Activated T-helper 1 cell treated with anti-CD3 and anti-CD28 coated beads, Interleukin-12 subunit alpha, Interleukin-12 subunit beta, Interleukin-2, Interleukin-4 antibody, amounts not matched to agents 30 ng/mL and 10 ng/mL and 1 ng/mL, durations not matched to agents 14 hours and 24 hours and 36 hours (primary cell): ENCODE data around the gene PAMR1. TPM values are rescaled to one million over a fixed set of nuclear protein-coding genes. Genes with fewer than 3 reads are reported as not detected.

Source experiments
- DNase-seq: peaks from one replicate; pipeline ENCODE4 v3.0.0; 2021; ENCODE audit warnings: low spot score
- H3K27ac Mint-ChIP-seq: one replicate; pipeline ENCODE4 v1.8.0; 2021; ENCODE audit warnings: mild to moderate bottlenecking, mixed read lengths
- H3K27me3 Mint-ChIP-seq: one replicate; pipeline ENCODE4 v1.8.0; 2022; ENCODE audit warnings: mild to moderate bottlenecking, moderate library complexity, mixed read lengths; ENCODE audit not compliant: insufficient read depth
- H3K36me3 Mint-ChIP-seq: one replicate; pipeline ENCODE4 v1.8.0; 2021; ENCODE audit warnings: low read depth, mixed read lengths
- H3K4me1 Mint-ChIP-seq: one replicate; pipeline ENCODE4 v1.8.0; 2021; ENCODE audit warnings: low read depth, mixed read lengths
- H3K4me3 Mint-ChIP-seq: one replicate; pipeline ENCODE4 v1.8.0; 2021; ENCODE audit warnings: mild to moderate bottlenecking, moderate library complexity, mixed read lengths
- H3K9me3 Mint-ChIP-seq: one replicate; pipeline ENCODE4 v1.8.0; 2021; ENCODE audit warnings: mixed read lengths
- intact Hi-C: fragments of 100-400 bp; cut with micrococcal nuclease; formaldehyde crosslinking; loops from one replicate; pipeline ENCODE4 v1.15.1; 2024
- total RNA-seq: library from RNA; stranded (reverse); gene quantifications from 2 replicates; pipeline ENCODE4 v1.2.3, GENCODE V29; 2022

The PAMR1 gene, protein sequence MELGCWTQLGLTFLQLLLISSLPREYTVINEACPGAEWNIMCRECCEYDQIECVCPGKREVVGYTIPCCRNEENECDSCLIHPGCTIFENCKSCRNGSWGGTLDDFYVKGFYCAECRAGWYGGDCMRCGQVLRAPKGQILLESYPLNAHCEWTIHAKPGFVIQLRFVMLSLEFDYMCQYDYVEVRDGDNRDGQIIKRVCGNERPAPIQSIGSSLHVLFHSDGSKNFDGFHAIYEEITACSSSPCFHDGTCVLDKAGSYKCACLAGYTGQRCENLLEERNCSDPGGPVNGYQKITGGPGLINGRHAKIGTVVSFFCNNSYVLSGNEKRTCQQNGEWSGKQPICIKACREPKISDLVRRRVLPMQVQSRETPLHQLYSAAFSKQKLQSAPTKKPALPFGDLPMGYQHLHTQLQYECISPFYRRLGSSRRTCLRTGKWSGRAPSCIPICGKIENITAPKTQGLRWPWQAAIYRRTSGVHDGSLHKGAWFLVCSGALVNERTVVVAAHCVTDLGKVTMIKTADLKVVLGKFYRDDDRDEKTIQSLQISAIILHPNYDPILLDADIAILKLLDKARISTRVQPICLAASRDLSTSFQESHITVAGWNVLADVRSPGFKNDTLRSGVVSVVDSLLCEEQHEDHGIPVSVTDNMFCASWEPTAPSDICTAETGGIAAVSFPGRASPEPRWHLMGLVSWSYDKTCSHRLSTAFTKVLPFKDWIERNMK
- not detected in 2 replicates for total RNA-seq

DNA sequence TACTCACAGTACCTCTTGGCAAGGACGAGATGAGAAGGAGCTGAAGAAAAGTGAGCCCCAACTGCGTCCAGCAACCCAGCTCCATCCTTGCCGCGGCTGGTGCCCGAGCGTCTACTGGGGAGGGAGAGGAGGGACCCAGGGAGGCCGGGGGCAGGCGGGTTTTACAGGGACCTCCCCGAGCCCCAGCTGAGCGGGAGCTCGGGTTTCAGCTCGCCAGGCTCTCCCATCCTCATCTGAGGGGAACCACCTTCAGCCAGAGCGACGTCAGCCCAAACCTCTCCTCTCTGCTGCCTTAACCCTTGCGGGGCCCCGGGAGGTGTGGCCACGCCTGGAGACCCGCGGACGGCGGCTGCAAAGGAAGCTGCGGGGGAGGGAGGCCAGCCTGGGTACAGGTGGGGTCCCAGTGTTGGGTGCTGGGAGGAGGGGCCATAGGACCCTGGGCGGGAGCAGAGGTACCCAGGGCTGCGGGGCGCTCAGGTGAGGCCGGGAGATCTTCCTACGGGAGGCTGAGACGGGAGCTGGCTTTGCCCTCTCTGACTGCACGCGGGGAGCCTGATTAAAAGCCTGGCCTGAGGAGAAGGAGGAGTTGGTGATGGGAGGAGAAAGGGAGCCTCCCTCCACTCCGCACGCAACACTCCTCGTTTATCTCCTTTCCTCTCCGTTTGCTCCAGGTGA lies at the start of gene PAMR1:
Gene PAMR1, minus strand, starts transcription at position 116 of the 675 bp plus-strand sequence. Its CDS starts 31 bp downstream, at position 85.
- Mint-ChIP-seq H3K9me3 (no peaks in the 10 kb centered on the region), H3K4me3 (no peak within 1 kb of the TSS), H3K27ac (no peak within 1 kb of the TSS), H3K27me3 (peaks cover 44% of the 10 kb centered on the region), H3K36me3 (no peaks in the 10 kb centered on the region), H3K4me1 (no peaks in the 10 kb centered on the region)
- no peak for DNase-seq
- intact Hi-C loops, result no loop called here

DNA sequence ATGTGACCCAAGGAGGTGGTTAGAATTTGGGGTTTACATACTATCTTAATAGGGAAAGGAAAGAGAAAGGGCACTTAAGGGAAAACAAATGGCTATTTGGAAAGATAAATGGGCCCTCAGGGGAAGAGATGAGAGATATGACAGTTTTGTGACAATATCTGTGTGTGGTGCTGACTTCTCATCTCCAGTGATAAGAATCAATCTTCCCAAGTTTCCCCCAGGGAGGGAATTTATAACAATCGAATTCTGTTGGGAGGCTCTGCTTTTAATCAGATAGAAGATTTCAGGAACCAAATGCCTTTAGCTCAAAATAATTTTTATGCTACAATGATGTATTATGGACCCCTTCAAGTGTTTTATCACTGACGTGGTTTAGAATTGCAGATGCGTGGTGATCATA lies 46.3 kb upstream of the PAMR1 start:
- Mint-ChIP-seq H3K36me3 (no peaks in the 10 kb centered on the region), H3K27ac (no peak overlapping the region), H3K4me1 (no peaks in the 10 kb centered on the region), H3K27me3 (peaks cover 7% of the 10 kb centered on the region), H3K4me3 (no peak overlapping the region), H3K9me3 (no peaks in the 10 kb centered on the region)
- no peak for DNase-seq
- intact Hi-C loops, result no loop called here

DNA sequence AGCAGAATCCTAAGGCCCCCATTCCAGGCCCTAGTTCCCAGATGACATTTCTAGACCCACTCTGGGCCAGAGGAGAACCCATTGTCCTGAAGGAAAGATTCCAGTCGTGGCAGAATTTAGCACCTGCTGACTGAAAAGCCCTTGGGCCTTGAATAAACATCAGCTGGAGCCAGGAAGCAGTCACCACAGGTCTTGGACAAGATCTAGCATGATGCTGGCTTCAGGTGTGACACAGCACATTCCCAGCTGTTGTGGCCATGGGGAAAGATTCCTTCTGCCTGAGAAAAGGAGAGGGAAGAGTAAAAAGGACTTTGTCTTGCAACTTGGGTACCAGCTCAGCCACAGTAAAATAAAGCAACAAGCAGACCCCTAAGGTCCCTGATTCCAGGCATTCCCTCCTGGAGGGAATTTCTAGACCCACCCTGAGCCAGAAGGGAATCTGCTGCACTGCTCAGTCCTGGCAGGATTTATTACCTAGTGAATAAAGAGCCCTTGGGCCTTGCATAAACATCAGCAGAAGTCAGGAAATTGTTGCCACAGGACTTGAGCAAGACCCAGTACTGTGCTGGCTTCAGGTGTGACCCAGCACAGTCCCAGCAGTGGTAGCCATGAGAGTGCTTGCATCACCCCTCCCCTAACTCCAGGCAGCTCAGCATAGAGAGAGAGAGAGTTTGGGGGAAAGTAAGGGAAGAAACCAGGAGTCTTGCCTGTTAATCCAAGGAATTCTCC lies 42.5 kb upstream of the PAMR1 start:
- no peak for DNase-seq
- H3K9me3 Mint-ChIP-seq, result no peaks in the 10 kb centered on the region
- intact Hi-C loops, result no loop called here
- no peak overlapping the region for H3K27ac Mint-ChIP-seq
- H3K4me1 Mint-ChIP-seq, result no peaks in the 10 kb centered on the region
- no peak overlapping the region for H3K4me3 Mint-ChIP-seq
- peaks cover 12% of the 10 kb centered on the region for H3K27me3 Mint-ChIP-seq
- H3K36me3 Mint-ChIP-seq, result no peaks in the 10 kb centered on the region

DNA sequence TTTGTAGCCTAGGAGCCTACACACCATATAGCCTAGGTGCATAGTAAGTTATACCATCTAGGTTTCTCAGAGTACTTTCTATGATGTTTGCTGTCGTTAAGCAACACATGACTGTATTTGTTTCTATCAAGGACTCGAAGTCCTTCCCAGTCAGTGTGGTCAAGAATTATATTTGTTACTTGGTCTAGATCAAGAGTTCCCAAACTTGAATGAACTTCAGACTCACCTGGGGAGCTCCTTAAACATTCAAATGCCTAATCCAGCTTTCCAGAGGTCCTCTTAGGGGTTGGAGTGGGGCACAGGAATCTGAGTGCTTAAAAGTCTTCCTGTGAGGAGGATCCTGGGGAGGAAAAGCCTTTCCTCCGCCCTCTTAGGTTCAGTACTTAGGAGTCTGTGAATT lies 41.5 kb upstream of the PAMR1 start:
- Mint-ChIP-seq H3K4me3 (no peak overlapping the region), H3K27ac (no peak overlapping the region), H3K4me1 (no peaks in the 10 kb centered on the region), H3K27me3 (peaks cover 15% of the 10 kb centered on the region), H3K36me3 (no peaks in the 10 kb centered on the region), H3K9me3 (no peaks in the 10 kb centered on the region)
- DNase-seq, result no peak
- intact Hi-C loops, result no loop called here

DNA sequence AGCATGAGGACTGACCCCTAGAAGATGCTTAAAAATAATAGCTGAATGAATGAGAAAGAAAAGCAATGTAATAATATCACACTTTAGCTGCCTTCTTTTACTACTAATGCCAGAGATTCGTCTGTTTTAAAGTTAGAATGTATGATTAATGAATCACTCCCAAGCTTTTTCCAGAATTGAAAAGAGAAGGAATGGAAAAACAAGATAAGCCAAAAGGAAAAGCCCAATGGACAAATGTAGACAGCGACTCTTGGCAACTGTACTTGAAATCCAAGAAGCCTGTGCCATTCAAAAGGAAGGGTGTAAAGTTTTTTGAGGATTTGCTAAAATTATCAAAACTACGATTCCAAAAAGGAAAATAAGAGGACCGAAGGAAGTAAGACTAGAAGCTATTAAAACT lies 40.8 kb upstream of the PAMR1 start:
- Mint-ChIP-seq H3K4me3 (no peak overlapping the region), H3K4me1 (no peaks in the 10 kb centered on the region), H3K27ac (no peak overlapping the region), H3K9me3 (no peaks in the 10 kb centered on the region), H3K27me3 (peaks cover 19% of the 10 kb centered on the region), H3K36me3 (no peaks in the 10 kb centered on the region)
- no peak for DNase-seq
- intact Hi-C loops, result no loop called here

DNA sequence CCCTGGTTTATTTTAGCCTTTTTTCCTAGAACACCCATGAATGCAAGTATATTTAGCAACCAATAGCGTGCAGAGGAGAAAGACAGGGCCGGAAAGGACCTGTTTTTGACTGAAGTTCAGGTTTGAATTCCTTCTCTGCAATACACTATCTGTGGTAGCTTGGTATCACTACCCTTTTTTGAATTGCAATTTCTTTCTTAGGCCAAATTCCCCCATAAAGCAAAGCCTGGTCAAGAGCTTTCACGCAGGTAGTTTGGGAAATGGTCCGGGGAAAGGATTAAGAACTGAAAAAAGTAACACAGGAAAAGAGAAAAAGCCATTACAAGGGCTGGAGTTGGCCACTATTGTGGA lies 38.8 kb upstream of the PAMR1 start:
- DNase-seq, result no peak
- H3K27me3 Mint-ChIP-seq, result peaks cover 22% of the 10 kb centered on the region
- intact Hi-C loops, result no loop called here

DNA sequence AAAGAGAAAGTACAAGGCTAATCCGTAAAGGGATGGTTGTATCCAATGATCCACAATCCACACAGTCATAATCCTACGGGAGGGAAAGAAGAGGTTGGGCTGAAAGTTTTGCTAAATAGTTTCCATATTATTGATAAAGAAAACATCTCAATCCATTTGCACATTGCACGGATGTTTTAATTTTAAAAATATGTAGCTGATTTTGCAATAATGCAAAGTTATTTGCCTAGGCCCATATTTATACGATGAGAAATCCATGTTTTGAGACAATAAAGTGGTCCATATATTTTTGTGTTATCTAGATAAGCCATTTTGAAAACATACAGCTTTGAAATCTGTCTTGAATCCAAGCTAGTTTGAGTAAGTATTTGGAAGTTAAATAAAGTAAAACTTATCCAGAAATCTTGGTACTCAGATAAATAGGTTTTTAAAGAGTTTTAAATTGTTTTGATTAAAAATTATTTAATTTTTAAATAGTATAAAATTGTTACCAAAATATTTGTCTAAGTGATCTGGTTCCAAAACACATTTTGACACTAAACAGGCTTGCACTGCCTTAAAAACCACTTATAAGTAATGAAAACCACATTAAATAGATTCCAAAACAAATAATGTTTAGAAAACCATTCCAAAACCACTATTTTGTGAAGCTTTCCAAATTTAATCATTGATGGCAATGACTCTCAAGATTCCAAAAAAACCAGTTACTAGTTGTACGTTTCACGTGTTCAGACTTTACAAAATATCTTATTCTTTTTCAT lies 38.2 kb upstream of the PAMR1 start:
- DNase-seq, result no peak
- Mint-ChIP-seq H3K27me3 (peaks cover 23% of the 10 kb centered on the region), H3K4me3 (no peak overlapping the region), H3K36me3 (no peaks in the 10 kb centered on the region), H3K27ac (no peak overlapping the region), H3K4me1 (no peaks in the 10 kb centered on the region), H3K9me3 (no peaks in the 10 kb centered on the region)
- intact Hi-C loops, result no loop called here

More for the DNA sequence above, 38.8 kb upstream of the PAMR1 start:
- Mint-ChIP-seq H3K27ac (no peak overlapping the region), H3K36me3 (no peaks in the 10 kb centered on the region), H3K4me3 (no peak overlapping the region), H3K4me1 (no peaks in the 10 kb centered on the region), H3K9me3 (no peaks in the 10 kb centered on the region)

DNA sequence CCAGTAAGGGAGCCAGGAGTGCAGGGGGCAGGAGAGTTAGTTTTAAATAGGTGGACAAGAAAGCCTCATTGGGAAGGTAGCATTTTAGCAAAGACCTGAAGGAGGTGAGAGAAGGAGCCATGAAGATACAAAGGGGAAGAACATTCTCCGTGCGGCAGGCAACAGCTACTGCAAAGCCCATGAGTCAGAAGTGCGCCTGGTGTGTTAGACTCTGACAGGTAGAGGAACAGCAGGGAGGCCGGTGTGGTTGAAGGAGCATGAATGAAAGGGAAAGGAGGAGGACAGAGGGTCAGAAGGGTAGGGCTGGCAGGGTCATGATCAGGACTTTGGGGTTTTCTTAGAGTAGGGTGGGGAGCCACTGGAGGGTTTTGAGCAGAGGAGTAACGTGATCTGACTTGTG lies 34.5 kb upstream of the PAMR1 start:
- no peak overlapping the region for H3K4me3 Mint-ChIP-seq
- no peaks in the 10 kb centered on the region for H3K36me3 Mint-ChIP-seq
- H3K27me3 Mint-ChIP-seq, result peaks cover 14% of the 10 kb centered on the region
- no peak overlapping the region for H3K27ac Mint-ChIP-seq
- no peak for DNase-seq
- intact Hi-C loops, result no loop called here
- no peaks in the 10 kb centered on the region for H3K9me3 Mint-ChIP-seq
- H3K4me1 Mint-ChIP-seq, result no peaks in the 10 kb centered on the region

DNA sequence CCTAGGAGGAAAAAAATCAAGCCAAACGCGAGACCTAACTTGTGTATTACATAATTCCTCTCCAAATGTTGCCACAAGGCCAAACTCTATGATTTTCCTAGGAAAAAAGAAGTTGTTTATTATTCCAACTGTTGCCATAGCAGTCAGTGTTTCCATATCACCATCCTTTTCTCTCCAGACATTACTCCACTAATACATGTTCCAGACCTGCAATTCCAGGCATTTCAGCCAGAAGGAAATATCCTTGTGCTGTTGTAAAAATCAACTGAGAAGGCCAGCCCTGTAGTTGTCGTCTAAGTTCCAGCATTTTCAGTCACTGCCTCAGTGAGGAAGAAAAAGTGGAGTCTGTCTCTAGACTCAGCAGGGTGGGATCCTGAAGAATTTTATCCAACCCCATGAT lies 33.1 kb upstream of the PAMR1 start:
- Mint-ChIP-seq H3K9me3 (no peaks in the 10 kb centered on the region), H3K36me3 (no peaks in the 10 kb centered on the region), H3K4me3 (no peak overlapping the region), H3K27me3 (peaks cover 15% of the 10 kb centered on the region), H3K4me1 (no peaks in the 10 kb centered on the region), H3K27ac (no peak overlapping the region)
- intact Hi-C loops, result no loop called here
- DNase-seq, result no peak

DNA sequence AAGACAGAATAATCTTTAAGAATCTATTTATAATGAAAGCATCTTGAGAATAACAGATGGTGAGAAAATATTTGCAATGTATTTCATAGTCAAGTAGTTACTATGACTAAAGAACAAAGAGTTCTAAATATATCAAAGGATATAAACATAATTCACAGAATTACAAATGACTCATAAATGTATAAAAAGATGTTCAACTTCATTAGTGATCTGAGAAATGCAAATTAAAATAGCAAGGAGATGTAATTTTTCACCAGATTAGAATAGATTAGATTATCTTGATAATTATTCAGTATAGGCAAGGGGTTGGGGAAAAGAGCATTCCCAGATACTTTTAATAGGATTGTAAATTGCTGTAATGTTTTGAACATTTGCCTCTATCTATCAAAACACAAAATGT lies 30.1 kb upstream of the PAMR1 start:
- no peaks in the 10 kb centered on the region for H3K4me1 Mint-ChIP-seq
- no peak overlapping the region for H3K4me3 Mint-ChIP-seq
- peaks cover 6% of the 10 kb centered on the region for H3K27me3 Mint-ChIP-seq
- DNase-seq, result no peak
- intact Hi-C loops, result no loop called here
- no peaks in the 10 kb centered on the region for H3K9me3 Mint-ChIP-seq
- H3K36me3 Mint-ChIP-seq, result no peaks in the 10 kb centered on the region
- H3K27ac Mint-ChIP-seq, result no peak overlapping the region

DNA sequence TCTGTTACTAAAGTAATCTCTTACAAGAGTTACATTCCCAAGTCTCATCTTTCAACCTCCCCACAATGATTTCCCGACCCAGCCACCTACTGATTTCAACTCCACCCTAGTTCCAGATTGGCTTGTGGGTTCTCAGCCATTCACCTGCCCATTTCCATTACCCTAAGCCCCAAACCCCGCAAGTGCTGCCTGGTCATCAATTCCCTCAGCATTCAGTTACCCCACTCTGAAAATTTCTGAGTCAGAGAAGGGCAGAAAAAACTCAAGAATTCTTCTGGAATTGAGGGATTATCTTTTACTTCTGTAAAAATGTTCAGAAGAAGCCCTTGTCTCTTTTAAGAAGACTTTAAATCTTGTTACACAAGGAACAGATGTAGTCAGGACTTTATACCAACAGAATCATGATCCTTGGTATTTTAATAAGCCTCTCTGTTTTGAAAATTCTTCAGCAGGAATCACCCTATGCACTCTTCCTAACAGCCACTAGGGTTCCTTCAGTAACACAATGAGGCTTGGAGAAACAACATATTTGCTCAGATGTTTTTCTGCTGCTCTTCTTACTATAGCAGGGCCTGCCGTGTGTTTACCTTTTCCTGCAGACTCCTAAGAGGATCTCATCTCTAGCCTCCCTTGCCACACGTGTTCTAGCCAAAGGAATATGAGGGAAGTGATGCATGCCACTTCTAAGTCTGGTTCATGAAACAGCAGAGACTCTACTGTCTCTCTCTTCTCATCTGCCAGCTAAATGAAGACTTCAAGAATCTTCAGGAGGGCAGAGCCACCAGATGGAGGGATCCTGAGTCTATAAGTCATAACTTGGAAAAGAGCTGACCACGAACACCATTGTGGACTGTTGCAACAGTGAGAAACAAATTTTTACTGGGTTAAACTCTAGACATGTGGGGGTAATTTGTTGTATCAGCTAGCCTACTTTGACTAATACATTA lies 29.3 kb upstream of the PAMR1 start:
- no peak overlapping the region for H3K4me3 Mint-ChIP-seq
- H3K27me3 Mint-ChIP-seq, result peaks cover 7% of the 10 kb centered on the region
- no peak for DNase-seq
- H3K36me3 Mint-ChIP-seq, result no peaks in the 10 kb centered on the region
- H3K4me1 Mint-ChIP-seq, result no peaks in the 10 kb centered on the region
- intact Hi-C loops, result no loop called here
- no peak overlapping the region for H3K27ac Mint-ChIP-seq
- no peaks in the 10 kb centered on the region for H3K9me3 Mint-ChIP-seq
